PC-9 (cell line): Measurements from ENCODE around the gene DOCK6. TPM values are rescaled to one million over a fixed set of nuclear protein-coding genes. Genes with fewer than 3 reads are reported as not detected.
A peak's percentile ranks its signal among the peaks of the same experiment; 100 is the strongest.

ENCODE experiments used
- BruUV-seq: library from RNA; stranded (reverse); fragments of 400-500 nt; replicated peaks from 2 replicates; lab custom pipeline; 2021; lab: Mats Ljungman, UMichigan
- CTCF ChIA-PET: fragments of 300-600 bp; sonication (Branson Sonifier 250); formaldehyde crosslinking; loops from one replicate; lab custom pipeline; 2022; ENCODE audit warnings: antibody characterized with exemption; lab: Charles Lee
- POLR2A ChIA-PET: fragments of 300-600 bp; sonication (Branson Sonifier 250); formaldehyde crosslinking; loops from one replicate; lab custom pipeline; 2022; ENCODE audit warnings: antibody characterized with exemption; ENCODE audit not compliant: unreplicated experiment; lab: Charles Lee
- DNase-seq, 2 experiments: peaks; one replicate each; pipeline versions ENCODE4 v3.0.0 to v3.0.0-alpha.2; 2015 to 2022; ENCODE audit warnings: mixed read lengths in 1 of 2
- H2AFZ ChIP-seq: fragments of 200-600 bp; sonication (generic); 2 replicates; pipeline ENCODE4 v1.8.1; 2017; ENCODE audit warnings: antibody characterized with exemption
- H3F3A ChIP-seq: fragments of 200-600 bp; sonication (generic); 2 replicates; pipeline ENCODE4 v1.8.1; 2017; ENCODE audit warnings: antibody characterized with exemption, mild to moderate bottlenecking, low read depth; ENCODE audit not compliant: insufficient read depth
- H3K27ac ChIP-seq: fragments of 200-600 bp; sonication (generic); 2 replicates; pipeline ENCODE4 v1.6.1; 2016; ENCODE audit warnings: mixed run types
- H3K27me3 ChIP-seq: fragments of 200-600 bp; sonication (generic); 2 replicates; pipeline ENCODE4 v1.6.1; 2016; ENCODE audit warnings: low read depth, mixed run types; ENCODE audit not compliant: insufficient read depth
- H3K36me3 ChIP-seq: fragments of 200-600 bp; sonication (generic); 2 replicates; pipeline ENCODE4 v1.6.1; 2016; ENCODE audit warnings: low read depth, mixed run types
- H3K4me1 ChIP-seq: fragments of 200-600 bp; sonication (generic); replicated peaks from 2 replicates; pipeline ENCODE4 v1.6.1; 2016; ENCODE audit warnings: mixed run types; ENCODE audit not compliant: insufficient read depth
- H3K4me2 ChIP-seq: fragments of 200-600 bp; sonication (generic); 2 replicates; pipeline ENCODE4 v1.6.1; 2017; ENCODE audit warnings: mixed run types
- H3K4me3 ChIP-seq: fragments of 200-600 bp; sonication (generic); 2 replicates; pipeline ENCODE4 v1.6.1; 2016; ENCODE audit warnings: mixed run types
- H3K79me2 ChIP-seq: fragments of 200-600 bp; sonication (generic); 2 replicates; pipeline ENCODE4 v1.6.1; 2017; ENCODE audit warnings: low read depth, mixed run types
- H3K9me2 ChIP-seq: fragments of 200-600 bp; sonication (generic); 2 replicates; pipeline ENCODE4 v1.8.1; 2017; ENCODE audit warnings: mild to moderate bottlenecking; ENCODE audit not compliant: insufficient read depth
- H3K9me3 ChIP-seq: fragments of 200-600 bp; sonication (generic); 2 replicates; pipeline ENCODE4 v1.8.1; 2016; ENCODE audit warnings: low read depth; ENCODE audit not compliant: insufficient read depth
- H4K20me1 ChIP-seq: fragments of 200-600 bp; sonication (generic); 2 replicates; pipeline ENCODE4 v1.8.1; 2017; ENCODE audit not compliant: insufficient read depth
- EZH2 ChIP-seq: fragments of 200-600 bp; sonication (generic); IDR thresholded peaks from 2 replicates; pipeline ENCODE4 v1.8.0; 2017; ENCODE audit warnings: antibody characterized with exemption, low read depth
- intact Hi-C: fragments of 100-400 bp; cut with micrococcal nuclease; formaldehyde crosslinking; loops from one replicate; pipeline ENCODE4 v1.10.0; 2022; ENCODE audit not compliant: unreplicated experiment
- total RNA-seq: library from RNA; stranded (reverse); gene quantifications from 2 replicates; pipeline ENCODE4 v1.2.3, GENCODE V29; 2021
- TF ChIP-seq, protein P1 (sequence below): fragments of 200-600 bp; sonication (generic); conservative IDR thresholded peaks from 2 replicates; pipeline ENCODE4 v1.6.1; 2017; ENCODE audit warnings: mixed run types, antibody characterized with exemption, mild to moderate bottlenecking, moderate library complexity

DOCK6 gene
- total RNA-seq, 1 experiment from 2014 or later = 32.5 TPM

DNA sequence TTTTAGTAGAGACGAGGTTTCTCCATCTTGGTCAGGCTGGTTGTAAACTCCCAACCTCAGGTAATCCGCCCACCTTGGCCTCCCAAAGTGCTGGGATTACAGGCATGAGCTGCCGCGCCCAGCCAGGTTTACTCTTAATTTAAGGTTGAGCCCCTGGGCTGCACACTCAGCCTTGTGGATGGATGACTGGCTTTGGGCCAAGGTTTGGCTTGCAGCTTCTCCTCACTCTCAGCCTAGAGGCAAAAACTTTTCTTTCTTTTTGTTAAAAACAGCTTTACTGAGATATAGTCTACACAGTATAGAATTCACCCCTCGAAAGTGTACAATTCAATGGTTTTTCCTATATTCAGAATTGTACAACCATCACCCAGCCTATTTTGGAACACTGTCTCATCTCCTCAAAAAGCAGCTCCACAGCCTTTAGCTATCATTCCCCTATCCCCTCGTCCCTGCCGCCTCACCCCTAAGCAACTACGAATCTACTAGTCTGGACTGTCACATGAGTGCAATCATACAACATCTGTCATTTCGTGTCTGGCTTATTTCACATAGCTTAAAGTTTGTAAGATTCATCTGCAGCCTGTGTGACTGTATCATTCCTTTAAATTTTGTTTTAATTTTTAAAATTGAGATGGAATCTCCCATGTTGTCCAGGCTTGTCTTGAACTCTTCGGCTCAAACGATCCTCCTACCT is 19.2 kb upstream of the DOCK6 start:
- no peak for DNase-seq
- BruUV-seq = no TSS peak
- no peak overlapping the region for H2AFZ ChIP-seq
- H4K20me1 ChIP-seq = no peaks in the 10 kb centered on the region
- ChIA-PET POLR2A (interaction anchor here (0.7 kb wide), 1 partner anchor 338 kb away, joined by 3 read pairs; no protein-coding TSS in a partner anchor), CTCF (no interaction called here)
- H3K27ac ChIP-seq = no peak overlapping the region
- no peaks in the 10 kb centered on the region; the same call in 1 of the 2 replicates for H3K27me3 ChIP-seq
- no peak for TF ChIP-seq EZH2
- TF ChIP-seq, protein P1, sequence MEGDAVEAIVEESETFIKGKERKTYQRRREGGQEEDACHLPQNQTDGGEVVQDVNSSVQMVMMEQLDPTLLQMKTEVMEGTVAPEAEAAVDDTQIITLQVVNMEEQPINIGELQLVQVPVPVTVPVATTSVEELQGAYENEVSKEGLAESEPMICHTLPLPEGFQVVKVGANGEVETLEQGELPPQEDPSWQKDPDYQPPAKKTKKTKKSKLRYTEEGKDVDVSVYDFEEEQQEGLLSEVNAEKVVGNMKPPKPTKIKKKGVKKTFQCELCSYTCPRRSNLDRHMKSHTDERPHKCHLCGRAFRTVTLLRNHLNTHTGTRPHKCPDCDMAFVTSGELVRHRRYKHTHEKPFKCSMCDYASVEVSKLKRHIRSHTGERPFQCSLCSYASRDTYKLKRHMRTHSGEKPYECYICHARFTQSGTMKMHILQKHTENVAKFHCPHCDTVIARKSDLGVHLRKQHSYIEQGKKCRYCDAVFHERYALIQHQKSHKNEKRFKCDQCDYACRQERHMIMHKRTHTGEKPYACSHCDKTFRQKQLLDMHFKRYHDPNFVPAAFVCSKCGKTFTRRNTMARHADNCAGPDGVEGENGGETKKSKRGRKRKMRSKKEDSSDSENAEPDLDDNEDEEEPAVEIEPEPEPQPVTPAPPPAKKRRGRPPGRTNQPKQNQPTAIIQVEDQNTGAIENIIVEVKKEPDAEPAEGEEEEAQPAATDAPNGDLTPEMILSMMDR = no peak
- peaks cover 4% of the 10 kb centered on the region; the same call in 1 of the 2 replicates for H3F3A ChIP-seq
- no peak overlapping the region for H3K4me3 ChIP-seq
- H3K4me1 ChIP-seq = no peaks in the 10 kb centered on the region
- intact Hi-C loops = no loop called here
- no peaks in the 10 kb centered on the region for H3K9me3 ChIP-seq
- H3K4me2 ChIP-seq = no peak overlapping the region
- no peaks in the 10 kb centered on the region for H3K79me2 ChIP-seq
- no peaks in the 10 kb centered on the region for H3K36me3 ChIP-seq
- no peaks in the 10 kb centered on the region for H3K9me2 ChIP-seq

DNA sequence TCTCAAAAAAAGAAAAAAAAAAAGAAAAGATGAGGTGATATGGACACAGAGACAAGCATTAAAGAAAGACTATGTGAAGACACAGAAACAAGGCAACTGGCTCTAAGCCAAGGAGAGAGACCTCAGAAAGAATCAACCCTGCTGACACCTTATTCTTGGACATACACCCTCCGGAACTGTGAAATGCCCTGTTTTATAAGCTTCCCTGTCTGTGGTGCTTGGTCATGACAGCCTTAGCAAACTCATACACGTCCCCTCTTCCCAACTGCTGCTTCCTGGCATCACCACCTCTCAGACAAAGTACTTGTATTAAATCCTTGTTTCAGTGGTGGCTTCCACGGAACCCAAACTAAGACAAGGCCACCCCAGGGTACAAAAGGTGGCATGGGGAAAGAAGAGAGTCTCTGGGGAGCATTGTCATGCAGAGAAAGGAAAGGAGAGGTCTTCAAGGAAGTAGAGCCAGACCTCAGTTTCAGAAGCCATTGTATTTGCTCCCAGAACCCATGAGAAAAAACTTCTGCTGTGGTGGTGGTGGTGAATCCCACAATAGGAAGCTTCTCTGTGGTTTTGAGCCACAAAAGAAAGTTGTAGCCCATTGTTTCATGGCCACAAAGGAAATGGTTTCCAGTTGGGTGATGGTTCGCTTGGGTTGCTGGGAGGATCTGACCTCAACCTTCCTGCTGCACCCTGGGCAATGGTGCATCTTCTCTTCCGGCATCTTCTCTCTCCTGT is 17.3 kb upstream of the DOCK6 start:
- H3K4me3 ChIP-seq = no peak overlapping the region
- POLR2A ChIA-PET = no interaction called here
- H3K4me1 ChIP-seq = no peaks in the 10 kb centered on the region
- DNase-seq = no peak
- H3K27me3 ChIP-seq = no peaks in the 10 kb centered on the region; the same call in 1 of the 2 replicates
- no peaks in the 10 kb centered on the region for H3K9me2 ChIP-seq
- H3K36me3 ChIP-seq = no peaks in the 10 kb centered on the region
- 0 out of 2 replicates have a peak overlapping the region, but pooled peaks have one; percentile 25 for H2AFZ ChIP-seq
- H3K4me2 ChIP-seq = no peak overlapping the region
- no peak overlapping the region for H3K27ac ChIP-seq
- no peaks in the 10 kb centered on the region for H4K20me1 ChIP-seq
- H3K9me3 ChIP-seq = no peaks in the 10 kb centered on the region
- BruUV-seq = no TSS peak
- TF ChIP-seq EZH2 = no peak
- TF ChIP-seq, protein P1 = no peak
- no peaks in the 10 kb centered on the region for H3K79me2 ChIP-seq
- intact Hi-C loops = no loop called here
- CTCF ChIA-PET = interaction anchor here (0.5 kb wide), 1 partner anchor 139 kb away, joined by 10 read pairs; the partner anchor contains the start of gene RGL3
- peaks cover 4% of the 10 kb centered on the region; the same call in 1 of the 2 replicates for H3F3A ChIP-seq

DNA sequence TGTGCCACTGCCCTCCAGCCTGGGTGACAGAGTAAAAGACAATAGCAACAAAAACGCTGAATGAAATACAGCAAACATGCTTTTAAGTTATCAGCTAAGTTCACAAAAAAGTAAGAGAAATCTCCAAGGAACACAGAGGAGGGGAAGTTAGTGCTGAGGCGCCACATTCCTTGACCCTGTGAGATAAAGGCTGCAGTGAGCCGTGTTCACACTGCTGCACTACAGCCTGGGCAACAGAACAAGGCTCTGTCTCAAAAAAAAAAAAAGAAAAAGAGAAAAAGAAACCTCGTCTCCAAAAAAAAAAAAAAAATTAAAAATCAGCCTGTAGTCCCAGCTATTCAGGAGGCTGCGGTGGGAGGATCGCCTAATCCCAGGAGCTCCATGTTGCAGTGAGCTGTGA is 16.3 kb upstream of the DOCK6 start:
- Histone ChIP-seq H3K4me1 (no peaks in the 10 kb centered on the region), H3K4me3 (no peak overlapping the region), H4K20me1 (no peaks in the 10 kb centered on the region), H3K36me3 (no peaks in the 10 kb centered on the region), H3K4me2 (no peak overlapping the region), H3K9me2 (no peaks in the 10 kb centered on the region), H3K27ac (no peak overlapping the region), H3F3A (peaks cover 4% of the 10 kb centered on the region; the same call in 1 of the 2 replicates), H3K27me3 (no peaks in the 10 kb centered on the region; the same call in 1 of the 2 replicates), H3K9me3 (no peaks in the 10 kb centered on the region), H3K79me2 (no peaks in the 10 kb centered on the region), H2AFZ (no peak overlapping the region)
- DNase-seq = no peak
- ChIA-PET POLR2A (no interaction called here), CTCF (interaction anchor here (0.6 kb wide), 2 partner anchors 36 to 139 kb away, joined by 3 read pairs; no protein-coding TSS in a partner anchor)
- intact Hi-C loops = no loop called here
- BruUV-seq = no TSS peak
- TF ChIP-seq, protein P1 = no peak
- TF ChIP-seq EZH2 = no peak
